GM12878 (cell line): ENCODE results near the gene FRMD8. TPM values are rescaled to one million over a fixed set of nuclear protein-coding genes. Genes with fewer than 3 reads are reported as not detected.

ENCODE experiments used
- ATAC-seq: fragments of 200-7000 bp; cut with Tn5 transposase; 3 replicates; pipeline ENCODE4 v1.9.1; 2020; ENCODE audit warnings: mild to moderate bottlenecking, moderate library complexity
- BruUV-seq: library from RNA; stranded (reverse); fragments of 400-500 nt; replicated peaks from 2 replicates; lab custom pipeline; 2021; lab: Mats Ljungman, UMichigan
- CTCF ChIA-PET: fragments of 300-600 bp; sonication (Branson Sonifier 250); formaldehyde crosslinking; extraction: SDS; loops from one replicate; lab custom pipeline; 2021; ENCODE audit warnings: inconsistent platforms; lab: Yijun Ruan, JAX
- POLR2A ChIA-PET: fragments of 350-600 bp; formaldehyde crosslinking; extraction: SDS; loops from one replicate; lab custom pipeline; 2021; ENCODE audit warnings: inconsistent platforms; lab: Charles Lee
- RAD21 ChIA-PET: fragments of 300-600 bp; sonication (Branson Sonifier 250); formaldehyde crosslinking; loops from one replicate; lab custom pipeline; 2023; ENCODE audit warnings: antibody characterized with exemption; ENCODE audit not compliant: unreplicated experiment; lab: Charles Lee
- SMC1A ChIA-PET: fragments of 300-600 bp; sonication (Branson Sonifier 250); formaldehyde crosslinking; loops from one replicate; lab custom pipeline; 2023; ENCODE audit not compliant: unreplicated experiment, uncharacterized antibody; lab: Charles Lee
- DNase-seq: peaks from one replicate; pipeline ENCODE4 v3.0.0-alpha.2; 2011; ENCODE audit warnings: low read depth, low spot score
- FAIRE-seq: peaks from 3 replicates; lab custom pipeline; 2011; peaks lifted over from hg19 to GRCh38; lab: Jason Lieb, UNC
- H2AFZ ChIP-seq: 2 replicates; pipeline ENCODE4 v1.6.0; 2011; ENCODE audit warnings: low read depth, low read length, control low read depth; ENCODE audit not compliant: control insufficient read depth
- H3K27ac ChIP-seq: 2 replicates; pipeline ENCODE4 v1.5.1; 2011; ENCODE audit warnings: control low read depth; ENCODE audit not compliant: control insufficient read depth, insufficient read depth
- H3K27me3 ChIP-seq, 2 experiments: replicated peaks in 1 of 2; 2 replicates each; pipeline versions ENCODE4 v1.6.0 to v1.6.1; 2011; ENCODE audit warnings: low read length in 1 of 2; ENCODE audit not compliant: control insufficient read depth in 2 of 2, insufficient read depth in 2 of 2
- H3K36me3 ChIP-seq, 2 experiments: 2 replicates each; pipeline ENCODE4 v1.5.1; 2011; ENCODE audit warnings: low read length in 1 of 2; ENCODE audit not compliant: control insufficient read depth in 2 of 2, insufficient read depth in 2 of 2
- H3K4me1 ChIP-seq: 2 replicates; pipeline ENCODE4 v1.6.1; 2011; ENCODE audit warnings: mild to moderate bottlenecking, low read length, moderate library complexity, mixed read lengths; ENCODE audit not compliant: control insufficient read depth, insufficient read depth
- H3K4me2 ChIP-seq: 2 replicates; pipeline ENCODE4 v1.6.0; 2011; ENCODE audit warnings: control low read depth; ENCODE audit not compliant: control insufficient read depth, insufficient read depth
- H3K4me3 ChIP-seq: fragments of 200-600 bp; sonication (generic); 2 replicates; pipeline ENCODE4 v1.5.1; 2016
- H3K79me2 ChIP-seq: 2 replicates; pipeline ENCODE4 v1.6.0; 2011; ENCODE audit warnings: low read length; ENCODE audit not compliant: control insufficient read depth, insufficient read depth
- H3K9ac ChIP-seq: 2 replicates; pipeline ENCODE4 v1.8.0; 2011; ENCODE audit warnings: low read length, control low read depth, mixed read lengths; ENCODE audit not compliant: control insufficient read depth, insufficient read depth
- H3K9me3 ChIP-seq: replicated peaks from 3 replicates; pipeline ENCODE4 v1.5.1; 2011; ENCODE audit warnings: mild to moderate bottlenecking, low read length; ENCODE audit not compliant: control insufficient read depth, insufficient read depth
- H4K20me1 ChIP-seq: 2 replicates; pipeline ENCODE4 v1.6.0; 2011; ENCODE audit not compliant: control insufficient read depth, insufficient read depth
- CBX5 ChIP-seq: sonication (generic); IDR thresholded peaks from 2 replicates; pipeline ENCODE4 v1.6.1; 2016; ENCODE audit warnings: low read depth, moderate library complexity, mild to moderate bottlenecking, inconsistent platforms
- JUNB ChIP-seq: IDR thresholded peaks from 2 replicates; pipeline ENCODE4 v1.6.1; 2016; ENCODE audit warnings: antibody characterized with exemption, mild to moderate bottlenecking
- MXI1 ChIP-seq: fragments of 150-350 bp; IDR thresholded peaks from 2 replicates; pipeline ENCODE4 v1.6.1; 2011; ENCODE audit warnings: low read depth, mild to moderate bottlenecking, inconsistent platforms, low read length, improper control_type of control experiment
- NFYB ChIP-seq: IDR thresholded peaks from 2 replicates; pipeline ENCODE4 v1.6.1; 2011; ENCODE audit warnings: low read depth, mild to moderate bottlenecking, low read length, improper control_type of control experiment, moderate library complexity; ENCODE audit not compliant: insufficient read depth
- PAX5 ChIP-seq: IDR thresholded peaks from 2 replicates; pipeline ENCODE4 v1.6.1; 2011; ENCODE audit warnings: low read depth, low read length, borderline replicate concordance
- POLR2AphosphoS5 ChIP-seq: IDR thresholded peaks from 2 replicates; pipeline ENCODE4 v1.6.1; 2011; ENCODE audit warnings: mild to moderate bottlenecking, low read length, inconsistent platforms
- RUNX3 ChIP-seq: IDR thresholded peaks from 2 replicates; pipeline ENCODE4 v1.6.1; 2012; ENCODE audit warnings: low read length, inconsistent platforms
- SIN3A ChIP-seq: IDR thresholded peaks from 2 replicates; pipeline ENCODE4 v1.6.1; 2012; ENCODE audit warnings: low read depth, low read length, improper control_type of control experiment
- SMC3 ChIP-seq: IDR thresholded peaks from 2 replicates; pipeline ENCODE4 v1.6.1; 2011; ENCODE audit warnings: low read length, improper control_type of control experiment, borderline replicate concordance
- STAT1 ChIP-seq: fragments of 450-650 bp; conservative IDR thresholded peaks from 2 replicates; pipeline ENCODE4 v1.6.1; 2014; ENCODE audit warnings: antibody characterized with exemption, mild to moderate bottlenecking
- TARDBP ChIP-seq: IDR thresholded peaks from 2 replicates; pipeline ENCODE4 v1.6.1; 2016; ENCODE audit warnings: borderline replicate concordance
- ZNF217 ChIP-seq: fragments of 450-650 bp; IDR thresholded peaks from 2 replicates; pipeline ENCODE4 v1.6.1; 2017; ENCODE audit warnings: antibody characterized with exemption, mild to moderate bottlenecking
- ZZZ3 ChIP-seq: IDR thresholded peaks from 2 replicates; pipeline ENCODE4 v1.6.1; 2011; ENCODE audit warnings: low read depth; ENCODE audit not compliant: control insufficient read depth, insufficient read length
- WGBS: methylation state at CpG from one replicate; pipeline ENCODE4 v1.1.6; 2016; ENCODE audit warnings: low lambda C conversion rate; ENCODE audit not compliant: insufficient replicate concordance, insufficient coverage; ENCODE audit errors: missing lambda C conversion rate; 5-methylcytosine and 5-hydroxymethylcytosine counted together
- in situ Hi-C: fragments of 300-500 bp; cut with MboI; formaldehyde crosslinking; loops from 9 replicates; pipeline ENCODE4 v1.14.3; 2018; ENCODE audit warnings: mixed read lengths
- intact Hi-C: fragments of 100-400 bp; cut with micrococcal nuclease; formaldehyde crosslinking; loops from one replicate; pipeline ENCODE4 v1.14.2; 2022; ENCODE audit not compliant: unreplicated experiment
- polyA plus RNA-seq, 11 experiments: library from polyadenylated mRNA; depleted of rRNA in 4 of 11; unstranded in 6 of 11; stranded (reverse) in 5 of 11; fragments of >200 nt; fragmentation: Nextera tagmentation in 4 of 11; fragmentation: Illumina TruSeq in 1 of 11; extraction: Ambion mirVana in 4 of 11; extraction: Trizol in 1 of 11; gene quantifications; 1 replicate in 1 of 11; 2 replicates in 10 of 11; pipeline versions ENCODE4 v1.2.1 to v1.2.3, GENCODE V29; 2011 to 2016; ENCODE audit warnings: inconsistent platforms in 2 of 11, missing spikeins in 2 of 11, low read depth in 1 of 11
- total RNA-seq, 4 experiments: library from RNA; depleted of rRNA in 3 of 4; stranded (reverse); fragments of >200 nt in 3 of 4; fragmentation: Illumina TruSeq in 1 of 4; extraction: Trizol in 1 of 4; gene quantifications; 2 replicates each; pipeline versions ENCODE4 v1.2.1 to v1.2.3, GENCODE V29; 2013 to 2021
- TF ChIP-seq, protein P1 (sequence below): fragments of 450-650 bp; IDR thresholded peaks from 2 replicates; pipeline ENCODE4 v1.6.1; 2016; ENCODE audit warnings: mild to moderate bottlenecking

The FRMD8 gene
- total and polyA plus RNA-seq, 10 of the 15 experiments (the other 5 are each of a cell fraction or from before 2014, with no cell fraction given), result 8.3 to 69.4 (median 28.0) TPM

DNA sequence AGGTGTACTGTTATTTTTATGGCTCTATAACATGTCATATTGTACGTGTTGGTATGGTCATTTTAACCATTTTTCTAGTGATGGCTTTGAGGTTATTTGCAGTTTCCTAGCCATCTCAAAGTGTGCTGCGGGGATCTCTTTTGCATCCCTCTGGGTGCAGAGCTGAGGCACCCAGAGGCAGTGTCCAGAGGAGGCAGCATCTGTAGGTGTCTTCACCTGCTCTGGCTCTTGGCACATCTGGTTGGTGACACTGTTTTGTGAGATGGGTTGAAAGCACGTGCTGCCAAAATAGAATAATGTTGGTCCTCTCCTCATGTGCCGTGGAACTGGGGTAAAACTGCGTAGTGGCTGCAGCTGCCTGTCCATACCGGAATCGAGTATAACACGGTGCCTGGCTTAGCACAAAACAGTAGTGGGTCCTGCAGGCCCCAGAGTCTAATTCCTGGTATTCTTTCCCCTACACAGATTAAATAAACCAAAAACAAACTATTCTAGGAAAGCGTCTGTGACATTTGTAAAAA, 49.0 kb downstream of the FRMD8 start:
- no peak overlapping the region for H3K4me2 ChIP-seq
- POLR2A ChIA-PET, result interaction anchor here (0.6 to 1.9 kb wide), 3 partner anchors 13 to 40 kb away, joined by 3 to 6 read pairs (median 3); partner anchors contain the start of gene NEAT1
- no peak for TF ChIP-seq POLR2AphosphoS5
- TF ChIP-seq MXI1, result no peak
- no peak for TF ChIP-seq TARDBP
- TF ChIP-seq, protein P1, sequence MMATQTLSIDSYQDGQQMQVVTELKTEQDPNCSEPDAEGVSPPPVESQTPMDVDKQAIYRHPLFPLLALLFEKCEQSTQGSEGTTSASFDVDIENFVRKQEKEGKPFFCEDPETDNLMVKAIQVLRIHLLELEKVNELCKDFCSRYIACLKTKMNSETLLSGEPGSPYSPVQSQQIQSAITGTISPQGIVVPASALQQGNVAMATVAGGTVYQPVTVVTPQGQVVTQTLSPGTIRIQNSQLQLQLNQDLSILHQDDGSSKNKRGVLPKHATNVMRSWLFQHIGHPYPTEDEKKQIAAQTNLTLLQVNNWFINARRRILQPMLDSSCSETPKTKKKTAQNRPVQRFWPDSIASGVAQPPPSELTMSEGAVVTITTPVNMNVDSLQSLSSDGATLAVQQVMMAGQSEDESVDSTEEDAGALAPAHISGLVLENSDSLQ, result no peak
- no peak for TF ChIP-seq NFYB
- no peak for TF ChIP-seq SIN3A
- TF ChIP-seq RUNX3, result no peak
- no peak for TF ChIP-seq SMC3
- TF ChIP-seq ZNF217, result no peak
- no peak for TF ChIP-seq PAX5
- TF ChIP-seq CBX5, result no peak
- no peak for TF ChIP-seq ZZZ3
- no peak for TF ChIP-seq STAT1
- no peak for TF ChIP-seq JUNB
- TF ChIP-seq, all 136 proteins: peak for 0
- no peak overlapping the region for H3K27ac ChIP-seq
- no peak overlapping the region for H3K9ac ChIP-seq
- ATAC-seq, result no peak
- no peaks in the 10 kb centered on the region for H3K27me3 ChIP-seq
- H4K20me1 ChIP-seq, result no peaks in the 10 kb centered on the region
- no peaks in the 10 kb centered on the region for H3K9me3 ChIP-seq
- 90% methylated on average over 9 of the region's 9 CpGs for whole genome bisulfite sequencing
- no peak overlapping the region for H3K4me3 ChIP-seq
- RAD21 ChIA-PET, result no interaction called here
- peaks cover 73% of the 10 kb centered on the region for H3K79me2 ChIP-seq
- no TSS peak for BruUV-seq
- H3K36me3 ChIP-seq, result peaks cover 2 to 17% of the 10 kb centered on the region in 2 experiments
- in situ Hi-C loops, result no loop called here
- SMC1A ChIA-PET, result interaction anchor here (2.5 kb wide), 1 partner anchor 10 kb away, joined by 7 read pairs; no protein-coding TSS in a partner anchor
- DNase-seq, result no peak
- intact Hi-C loops, result no loop called here
- H3K4me1 ChIP-seq, result peaks cover 40% of the 10 kb centered on the region
- no peak for FAIRE-seq
- CTCF ChIA-PET, result no interaction called here
- no peak overlapping the region for H2AFZ ChIP-seq
